Activated CD4-positive, alpha-beta T cell treated with anti-CD3 and anti-CD28 coated beads for 36 hours (primary cell): ENCODE results near the gene SLC35B2. TPM values are rescaled to one million over a fixed set of nuclear protein-coding genes. Genes with fewer than 3 reads are reported as not detected.
A peak's percentile ranks its signal among the peaks of the same experiment; 100 is the strongest.

ENCODE experiments used
- ATAC-seq: fragments of 200-7000 bp; cut with Tn5 transposase; one replicate; pipeline ENCODE4 v1.10.0; 2021; ENCODE audit warnings: mild to moderate bottlenecking, moderate library complexity
- CTCF ChIA-PET: fragments of 350-600 bp; sonication (Branson Sonifier 250); formaldehyde crosslinking; loops from one replicate; lab custom pipeline; 2021; ENCODE audit warnings: antibody characterized with exemption; lab: Charles Lee
- POLR2A ChIA-PET: fragments of 350-600 bp; sonication (Branson Sonifier 250); formaldehyde crosslinking; loops from one replicate; lab custom pipeline; 2021; ENCODE audit warnings: antibody characterized with exemption, inconsistent platforms; lab: Charles Lee
- DNase-seq: peaks from one replicate; pipeline ENCODE4 v3.0.0-alpha.2; 2020
- H3K27ac Mint-ChIP-seq: one replicate; pipeline ENCODE4 v1.8.0; 2021; ENCODE audit warnings: mixed read lengths
- H3K27me3 Mint-ChIP-seq: one replicate; pipeline ENCODE4 v1.8.0; 2021; ENCODE audit warnings: mixed read lengths
- H3K36me3 Mint-ChIP-seq: one replicate; pipeline ENCODE4 v1.8.0; 2021; ENCODE audit warnings: low read depth, mixed read lengths
- H3K4me1 Mint-ChIP-seq: one replicate; pipeline ENCODE4 v1.8.0; 2021; ENCODE audit warnings: mixed read lengths
- H3K4me3 Mint-ChIP-seq: one replicate; pipeline ENCODE4 v1.8.0; 2021; ENCODE audit warnings: mild to moderate bottlenecking, moderate library complexity, mixed read lengths
- H3K9me3 Mint-ChIP-seq: one replicate; pipeline ENCODE4 v1.8.0; 2021; ENCODE audit warnings: low read depth, mixed read lengths
- intact Hi-C, 2 experiments: fragments of 100-400 bp; cut with DNase I in 1 of 2; cut with micrococcal nuclease in 1 of 2; formaldehyde crosslinking; loops; one replicate each; pipeline versions ENCODE4 v1.14.2 to v1.15.1; 2022 to 2024; cut with DNase I, micrococcal nuclease
- total RNA-seq, 2 experiments: library from RNA; stranded (reverse); gene quantifications; one replicate each; pipeline ENCODE4 v1.2.3, GENCODE V29; 2021

The SLC35B2 gene
- total RNA-seq, 2 experiments from 2014 or later, result 14.1 TPM

DNA sequence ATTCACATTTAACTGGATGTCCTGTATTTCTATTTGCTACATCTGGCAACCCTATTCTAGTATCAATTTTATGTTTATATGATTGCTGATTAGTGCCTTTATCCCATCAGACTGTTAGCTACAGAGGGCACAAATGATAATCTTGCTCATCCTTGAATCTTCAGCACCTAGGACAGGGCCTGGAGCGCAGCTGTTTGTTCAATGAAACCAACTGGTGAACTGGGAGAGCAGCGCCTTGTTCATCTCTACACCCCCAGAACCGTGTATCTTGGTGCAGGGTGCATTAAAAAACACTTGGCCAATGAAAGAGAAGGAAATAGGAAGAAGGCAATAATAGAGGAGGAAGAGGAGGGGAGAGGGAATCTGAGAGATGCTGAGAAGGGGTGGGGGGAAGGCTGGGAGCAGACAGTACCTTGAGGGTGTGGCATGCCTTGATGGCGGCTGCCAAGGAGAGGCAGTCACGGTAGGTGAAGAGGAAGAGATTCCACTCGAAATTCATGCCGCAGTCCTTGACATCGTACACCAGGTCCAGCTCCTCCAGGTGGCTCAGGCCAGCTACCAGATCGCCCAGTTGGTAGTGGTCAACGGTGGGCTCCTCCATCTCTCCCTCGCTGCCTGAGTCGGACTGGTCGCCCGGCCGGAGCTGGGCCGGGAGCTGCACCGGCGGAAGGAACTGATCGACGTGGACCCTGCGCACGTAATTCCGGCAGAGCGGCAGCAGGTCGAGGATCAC, 28.4 kb upstream of the SLC35B2 start:
- Mint-ChIP-seq H3K36me3 (no peaks in the 10 kb centered on the region), H3K4me3 (no peak overlapping the region), H3K9me3 (no peaks in the 10 kb centered on the region), H3K27ac (no peak overlapping the region), H3K4me1 (no peaks in the 10 kb centered on the region), H3K27me3 (peaks cover 40% of the 10 kb centered on the region)
- POLR2A ChIA-PET, result no interaction called here
- no peak for DNase-seq
- intact Hi-C loops, result no loop called here
- ATAC-seq, result no peak
- CTCF ChIA-PET, result interaction anchor here (0.7 to 2.7 kb wide), 2 partner anchors 11 to 17 kb away, joined by 3 to 13 read pairs; no protein-coding TSS in a partner anchor

DNA sequence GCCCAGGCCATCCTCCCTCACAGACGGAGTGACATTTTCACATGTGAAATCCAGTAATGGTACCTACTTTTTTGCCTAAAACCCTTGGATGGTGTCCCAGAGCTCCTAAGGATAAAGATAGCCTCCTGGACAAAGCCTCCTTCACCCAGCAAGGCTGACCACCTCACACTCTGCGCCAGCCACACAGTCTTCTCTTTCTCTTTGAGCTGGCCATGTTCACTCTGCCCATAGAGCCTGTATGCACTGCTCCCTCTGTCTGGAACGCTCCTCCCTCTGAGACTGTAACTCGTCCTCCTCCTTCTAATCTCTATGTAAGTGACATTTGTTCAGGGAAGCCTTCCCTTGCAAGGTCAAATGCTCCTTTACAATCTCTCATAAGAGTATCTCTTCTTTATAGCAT, 27.5 kb upstream of the SLC35B2 start:
- H3K4me1 Mint-ChIP-seq, result no peaks in the 10 kb centered on the region
- no peak for ATAC-seq

GRCh38 chr6:44284121-44284520, 26.8 kb upstream of the SLC35B2 start:
- Mint-ChIP-seq H3K27me3 (peaks cover 32% of the 10 kb centered on the region), H3K27ac (no peak overlapping the region), H3K4me3 (no peak overlapping the region), H3K4me1 (no peaks in the 10 kb centered on the region), H3K36me3 (no peaks in the 10 kb centered on the region), H3K9me3 (no peaks in the 10 kb centered on the region)
- DNase-seq (no peak), ATAC-seq (no peak)
- ChIA-PET POLR2A (no interaction called here), CTCF (interaction anchor here (1.0 to 2.7 kb wide), 3 partner anchors 8 to 29 kb away, joined by 3 to 13 read pairs (median 3); partner anchors contain the start of gene AARS2)
- intact Hi-C loops, result no loop called here

More for the DNA sequence above, 27.5 kb upstream of the SLC35B2 start:
- CTCF ChIA-PET, result interaction anchor here (0.7 to 2.7 kb wide), 2 partner anchors 12 to 16 kb away, joined by 3 to 13 read pairs; no protein-coding TSS in a partner anchor
- H3K27ac Mint-ChIP-seq, result no peak overlapping the region
- H3K4me3 Mint-ChIP-seq, result no peak overlapping the region
- peaks cover 34% of the 10 kb centered on the region for H3K27me3 Mint-ChIP-seq
- H3K36me3 Mint-ChIP-seq, result no peaks in the 10 kb centered on the region
- no peak for DNase-seq
- no peaks in the 10 kb centered on the region for H3K9me3 Mint-ChIP-seq
- intact Hi-C loops, result no loop called here
- POLR2A ChIA-PET, result no interaction called here

DNA sequence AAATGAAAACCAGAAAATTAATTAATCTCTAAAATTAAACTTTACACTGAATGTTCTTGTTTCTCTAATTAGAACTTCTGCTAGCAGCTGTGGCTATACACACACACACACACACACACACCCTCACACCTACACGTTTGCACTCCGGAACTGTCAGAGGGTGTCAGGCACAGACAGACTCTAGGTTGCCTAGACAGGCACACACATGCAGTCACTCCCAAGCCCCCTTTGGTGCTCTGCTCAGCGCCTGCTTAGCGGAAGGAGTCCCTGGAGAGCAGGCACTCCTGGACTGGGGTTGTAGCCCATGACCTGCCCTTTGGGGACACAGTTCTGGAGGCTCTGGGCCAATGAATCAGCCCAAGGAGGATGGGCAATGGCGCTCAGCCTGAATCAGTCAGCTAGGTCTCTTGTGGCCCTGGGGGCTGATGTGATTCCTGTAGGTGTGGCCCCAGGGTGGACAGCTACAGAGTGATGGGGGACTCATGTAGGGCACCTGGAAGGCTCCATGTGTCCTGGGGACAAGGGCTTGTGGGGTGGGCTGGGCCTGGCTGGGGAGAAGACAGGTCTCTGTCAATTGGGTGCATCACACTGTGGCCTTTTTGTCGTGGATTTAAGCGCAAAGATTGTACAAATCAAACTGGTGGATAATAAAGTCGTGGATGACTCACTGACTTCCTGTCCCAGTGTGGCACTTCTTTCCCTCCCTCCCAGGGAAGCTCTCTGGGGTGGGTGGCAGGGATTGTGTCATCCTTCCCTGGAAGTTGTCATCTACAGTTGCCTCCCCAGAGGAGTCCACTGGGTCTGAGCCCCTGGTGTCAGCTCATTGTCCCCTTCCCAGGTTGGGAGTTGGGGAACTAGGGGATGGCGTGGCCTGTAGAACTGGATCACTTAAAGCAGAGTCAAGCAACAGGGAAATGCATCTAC, 21.7 kb upstream of the SLC35B2 start:
- Mint-ChIP-seq H3K9me3 (no peaks in the 10 kb centered on the region), H3K4me1 (no peaks in the 10 kb centered on the region), H3K4me3 (no peak overlapping the region), H3K27me3 (peaks cover 28% of the 10 kb centered on the region), H3K27ac (no peak overlapping the region), H3K36me3 (no peaks in the 10 kb centered on the region)
- CTCF ChIA-PET, result interaction anchor here (0.7 to 1.5 kb wide), 5 partner anchors 10 to 608 kb away, joined by 3 to 8 read pairs (median 3); partner anchors contain the start of gene AARS2
- intact Hi-C loops, result no loop called here
- POLR2A ChIA-PET, result interaction anchor here (0.6 to 0.8 kb wide), 2 partner anchors 91 to 1832 kb away, joined by 3 to 4 read pairs; no protein-coding TSS in a partner anchor
- DNase-seq, result no peak
- ATAC-seq, result no peak

DNA sequence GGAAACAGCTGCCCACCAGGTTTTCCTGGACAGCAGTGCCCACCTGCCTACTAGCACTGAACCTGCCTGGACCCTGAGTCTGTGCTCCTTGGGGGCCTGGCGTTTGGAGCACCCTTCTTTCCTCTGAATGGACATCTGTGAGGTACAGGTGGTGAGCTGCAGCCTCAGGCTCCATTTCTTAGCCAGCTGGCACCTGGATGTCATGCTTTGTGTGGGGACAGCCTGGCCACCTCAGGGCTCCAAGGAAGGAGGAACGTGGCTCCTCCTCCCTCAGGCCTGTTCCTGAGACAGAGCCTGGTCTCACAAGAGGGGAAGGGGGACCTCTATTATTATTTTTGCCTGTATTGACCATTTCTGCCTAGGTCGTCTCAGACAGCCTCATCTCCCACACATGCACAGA, 21.0 kb upstream of the SLC35B2 start:
- DNase-seq (no peak), ATAC-seq (no peak)
- ChIA-PET CTCF (interaction anchor here (0.6 to 2.9 kb wide), 7 partner anchors 10 to 448 kb away, joined by 3 to 14 read pairs (median 5); partner anchors contain the start of gene AARS2), POLR2A (no interaction called here)
- intact Hi-C loops, result no loop called here
- H3K9me3 Mint-ChIP-seq, result no peaks in the 10 kb centered on the region
- H3K36me3 Mint-ChIP-seq, result no peaks in the 10 kb centered on the region
- H3K4me3 Mint-ChIP-seq, result no peak overlapping the region
- H3K4me1 Mint-ChIP-seq, result no peaks in the 10 kb centered on the region
- no peak overlapping the region for H3K27ac Mint-ChIP-seq
- peaks cover 29% of the 10 kb centered on the region for H3K27me3 Mint-ChIP-seq

- H3K36me3 Mint-ChIP-seq, result no peaks in the 10 kb centered on the region
- intact Hi-C loops, result no loop called here
- no peak overlapping the region for H3K27ac Mint-ChIP-seq
- H3K9me3 Mint-ChIP-seq, result no peaks in the 10 kb centered on the region
- no peak for ATAC-seq
- ChIA-PET CTCF (interaction anchor here (0.6 to 2.9 kb wide), 6 partner anchors 9 to 447 kb away, joined by 3 to 14 read pairs (median 6); partner anchors contain the start of gene AARS2), POLR2A (no interaction called here)
- peaks cover 35% of the 10 kb centered on the region for H3K27me3 Mint-ChIP-seq
- H3K4me3 Mint-ChIP-seq, result no peak overlapping the region
- no peak for DNase-seq
- H3K4me1 Mint-ChIP-seq, result no peaks in the 10 kb centered on the region
These were observed 20.4 kb upstream of the SLC35B2 start for GRCh38 chr6:44277763-44278162.

DNA sequence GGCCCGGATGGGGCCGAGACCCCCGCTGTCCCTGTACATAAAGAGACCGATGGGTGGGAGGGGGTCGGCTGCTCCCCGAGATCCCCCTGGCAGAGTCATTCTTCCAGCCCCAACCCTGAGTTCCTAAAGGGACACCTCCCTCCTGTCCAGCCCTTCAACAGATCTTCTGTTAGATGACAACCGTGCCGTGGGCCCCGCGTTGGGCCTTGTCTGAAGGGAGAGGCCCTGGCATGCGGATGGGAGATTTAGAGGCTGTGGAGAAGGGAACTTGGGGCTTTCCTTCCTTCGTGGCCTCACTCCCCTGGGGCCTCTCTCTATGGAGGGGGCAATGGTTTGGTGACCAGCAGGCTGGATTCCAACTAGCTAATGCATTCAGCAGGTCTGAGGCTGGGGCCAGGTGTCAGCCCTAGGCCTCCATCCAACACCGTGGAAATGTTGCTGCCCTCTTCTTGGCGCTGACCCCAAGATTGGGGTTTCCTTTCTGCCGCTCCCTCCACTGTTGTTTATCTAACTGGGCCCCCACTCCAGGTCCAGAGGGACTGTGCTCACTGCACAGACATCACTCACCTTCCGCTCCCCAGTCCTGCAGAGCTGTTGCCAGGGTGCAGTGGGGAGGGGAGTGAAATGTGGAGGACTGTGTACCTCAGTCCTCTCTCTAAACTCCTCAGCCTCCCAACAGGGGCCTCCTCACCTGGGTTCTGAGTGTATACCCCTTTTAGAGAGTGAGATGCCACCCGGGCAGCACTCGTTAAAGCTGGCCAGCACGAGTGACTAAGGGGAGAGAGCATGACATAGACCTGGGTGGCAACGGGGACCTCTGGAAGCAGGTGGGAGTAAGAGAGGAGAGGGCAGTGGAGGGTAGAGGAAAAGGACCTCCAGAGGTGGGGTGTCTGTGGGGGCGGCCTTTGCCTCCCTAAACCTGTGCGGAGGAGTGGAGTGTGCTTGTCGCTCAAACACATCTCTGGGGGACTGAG, 19.6 kb upstream of the SLC35B2 start:
- ChIA-PET CTCF (interaction anchor here (0.8 to 2.9 kb wide), 7 partner anchors 8 to 62 kb away, joined by 3 to 14 read pairs (median 5); partner anchors contain the start of gene AARS2), POLR2A (no interaction called here)
- ATAC-seq, result no peak
- intact Hi-C loops, result no loop called here
- Mint-ChIP-seq H3K27ac (no peak overlapping the region), H3K9me3 (no peaks in the 10 kb centered on the region), H3K27me3 (peaks cover 41% of the 10 kb centered on the region), H3K4me1 (no peaks in the 10 kb centered on the region), H3K4me3 (no peak overlapping the region), H3K36me3 (no peaks in the 10 kb centered on the region)
- no peak for DNase-seq

- Mint-ChIP-seq H3K4me3 (no peak overlapping the region), H3K27ac (no peak overlapping the region), H3K27me3 (peaks cover 50% of the 10 kb centered on the region), H3K36me3 (no peaks in the 10 kb centered on the region), H3K4me1 (no peaks in the 10 kb centered on the region), H3K9me3 (no peaks in the 10 kb centered on the region)
- ChIA-PET CTCF (interaction anchor here (0.7 to 2.9 kb wide), 5 partner anchors 19 to 63 kb away, joined by 3 to 14 read pairs (median 3); partner anchors contain the start of gene SLC35B2), POLR2A (interaction anchor here (0.6 kb wide), 1 partner anchor 20 kb away, joined by 3 read pairs; no protein-coding TSS in a partner anchor)
- peak; percentile 54 for DNase-seq
- peak; percentile 75 for ATAC-seq
- intact Hi-C loops, result no loop called here
These were observed 18.7 kb upstream of the SLC35B2 start for GRCh38 chr6:44275749-44276648.

GRCh38 chr6:44275271-44275748, 18.0 kb upstream of the SLC35B2 start:
- H3K9me3 Mint-ChIP-seq, result no peaks in the 10 kb centered on the region
- H3K4me1 Mint-ChIP-seq, result no peaks in the 10 kb centered on the region
- no peak overlapping the region for H3K27ac Mint-ChIP-seq
- intact Hi-C loops, result no loop called here
- H3K36me3 Mint-ChIP-seq, result no peaks in the 10 kb centered on the region
- peaks cover 50% of the 10 kb centered on the region for H3K27me3 Mint-ChIP-seq
- ATAC-seq (no peak), DNase-seq (no peak)
- CTCF ChIA-PET, result interaction anchor here (0.7 to 2.9 kb wide), 5 partner anchors 18 to 63 kb away, joined by 3 to 14 read pairs (median 3); partner anchors contain the start of gene SLC35B2
- no peak overlapping the region for H3K4me3 Mint-ChIP-seq
- POLR2A ChIA-PET, result interaction anchor here (0.6 kb wide), 1 partner anchor 19 kb away, joined by 3 read pairs; no protein-coding TSS in a partner anchor
